ENCODE measurements around the gene CD69.

DNA sequence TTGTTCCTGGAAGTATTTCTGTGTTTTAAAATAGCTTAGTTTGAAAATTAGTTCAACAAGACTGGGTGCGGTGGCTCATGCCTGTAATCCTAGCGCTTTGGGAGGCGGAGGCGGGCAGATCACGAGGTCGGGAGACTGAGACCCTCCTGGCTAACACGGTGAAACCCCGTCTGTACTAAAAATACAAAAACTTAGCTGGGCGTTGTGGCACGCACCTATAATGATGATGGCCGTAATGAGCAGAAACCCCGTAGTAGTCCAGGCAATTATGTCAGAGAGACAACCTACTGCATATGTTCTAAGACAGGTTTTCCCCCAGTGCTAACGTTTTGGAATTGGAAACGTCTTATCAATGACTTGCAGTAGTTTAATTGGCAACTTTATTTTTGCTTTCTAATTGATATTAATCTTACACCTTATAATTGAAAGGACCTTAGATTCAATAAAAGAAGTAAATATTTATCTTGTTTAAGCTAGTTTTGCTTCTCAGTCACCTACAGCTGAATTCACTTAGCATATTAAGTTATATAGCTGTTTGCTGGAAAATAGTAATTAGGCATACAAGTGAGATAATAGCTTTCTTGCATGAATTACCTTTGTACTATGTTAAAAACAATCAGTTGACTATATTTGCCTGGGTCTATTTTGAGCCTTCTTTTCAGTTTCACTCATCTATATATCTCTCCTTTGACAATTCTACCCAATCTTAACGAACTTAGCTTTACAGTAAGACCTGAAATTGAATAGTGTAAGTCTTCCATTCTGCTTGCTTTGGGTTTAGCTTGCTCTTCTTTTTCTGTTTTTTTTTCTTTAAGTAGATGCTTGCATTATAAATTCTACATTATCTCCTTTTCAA, 43.4 kb downstream of the CD69 start:
- TF ChIP-seq, protein P1, sequence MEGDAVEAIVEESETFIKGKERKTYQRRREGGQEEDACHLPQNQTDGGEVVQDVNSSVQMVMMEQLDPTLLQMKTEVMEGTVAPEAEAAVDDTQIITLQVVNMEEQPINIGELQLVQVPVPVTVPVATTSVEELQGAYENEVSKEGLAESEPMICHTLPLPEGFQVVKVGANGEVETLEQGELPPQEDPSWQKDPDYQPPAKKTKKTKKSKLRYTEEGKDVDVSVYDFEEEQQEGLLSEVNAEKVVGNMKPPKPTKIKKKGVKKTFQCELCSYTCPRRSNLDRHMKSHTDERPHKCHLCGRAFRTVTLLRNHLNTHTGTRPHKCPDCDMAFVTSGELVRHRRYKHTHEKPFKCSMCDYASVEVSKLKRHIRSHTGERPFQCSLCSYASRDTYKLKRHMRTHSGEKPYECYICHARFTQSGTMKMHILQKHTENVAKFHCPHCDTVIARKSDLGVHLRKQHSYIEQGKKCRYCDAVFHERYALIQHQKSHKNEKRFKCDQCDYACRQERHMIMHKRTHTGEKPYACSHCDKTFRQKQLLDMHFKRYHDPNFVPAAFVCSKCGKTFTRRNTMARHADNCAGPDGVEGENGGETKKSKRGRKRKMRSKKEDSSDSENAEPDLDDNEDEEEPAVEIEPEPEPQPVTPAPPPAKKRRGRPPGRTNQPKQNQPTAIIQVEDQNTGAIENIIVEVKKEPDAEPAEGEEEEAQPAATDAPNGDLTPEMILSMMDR (IDR thresholded peaks at IDR 0.05; ENCODE audit: insufficient read depth, low read depth, low read length) = no peak
- no peak for TF ChIP-seq EZH2 (IDR thresholded peaks at IDR 0.05; ENCODE audit: insufficient read depth, low read length)

Data from astrocyte (in vitro differentiated cells and primary cell).